ENCODE data around the gene MGAT4B.

DNA sequence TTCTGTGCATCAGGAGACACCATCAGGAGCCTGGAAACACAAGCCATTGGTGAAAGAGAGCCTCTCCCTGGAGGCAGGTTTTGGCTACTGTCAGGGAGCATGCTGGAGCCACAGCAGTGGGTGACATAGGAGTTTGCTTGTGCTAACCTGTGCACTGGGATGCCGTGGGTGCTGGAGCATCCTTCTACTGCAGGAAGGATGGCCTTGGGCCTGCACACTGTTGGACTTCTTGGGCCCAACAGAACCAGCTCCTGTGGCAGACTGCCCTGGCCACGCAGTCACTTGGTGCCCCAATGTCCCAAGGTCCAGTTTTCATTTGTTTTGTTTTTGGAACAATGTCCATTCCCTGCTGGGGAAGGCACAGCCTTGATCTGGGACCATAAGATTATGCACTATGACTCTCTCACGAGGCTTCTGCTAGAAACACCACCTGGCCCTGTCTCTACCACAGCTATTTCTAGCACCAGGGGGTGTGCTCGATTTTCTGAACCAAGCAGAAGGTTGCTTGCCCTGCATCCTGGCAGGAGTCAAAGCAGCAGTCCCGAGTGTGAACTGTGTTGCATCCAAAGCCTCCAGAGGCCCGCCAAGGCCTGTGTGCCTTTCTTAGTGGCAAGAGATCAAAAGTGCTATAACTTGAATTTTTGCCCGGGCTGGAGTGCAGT, 18.3 kb downstream of the MGAT4B start:
- TF ChIP-seq CTCF (IDR thresholded peaks at IDR 0.05) (no peak), POLR2A (IDR thresholded peaks at IDR 0.05) (no peak)
